Measurements from ENCODE around the gene SLC13A1. TPM values are rescaled to one million over a fixed set of nuclear protein-coding genes. Genes with fewer than 3 reads are reported as not detected.
"Not testable (repeated sequence)": the region's sequence is repeated elsewhere in the genome, so short reads cannot be mapped to it uniquely, and the experiment has no call there.

Gene SLC13A1
- polyA plus RNA-seq, 1 donor from 2014 or later: not detected

- Mint-ChIP-seq H3K36me3 (no peaks in the 10 kb centered on the region), H3K4me3 (no peak overlapping the region), H3K4me1 (no peaks in the 10 kb centered on the region), H3K27me3 (no peaks in the 10 kb centered on the region), H3K27ac (no peak overlapping the region), H3K9me3 (peaks cover 0 to 3% (median 3%) of the 10 kb centered on the region in 3 donors)
Observed at GRCh38 chr7:123126171-123126570, 73.6 kb downstream of the SLC13A1 start.

- no peak overlapping the region for H3K27ac Mint-ChIP-seq
- peaks cover 0 to 6% (median 3%) of the 10 kb centered on the region in 3 donors for H3K9me3 Mint-ChIP-seq
- H3K27me3 Mint-ChIP-seq: no peaks in the 10 kb centered on the region
- no peaks in the 10 kb centered on the region for H3K4me1 Mint-ChIP-seq
- H3K4me3 Mint-ChIP-seq: no peak overlapping the region
- H3K36me3 Mint-ChIP-seq: no peaks in the 10 kb centered on the region
Observed at GRCh38 chr7:123125231-123125630, 74.5 kb downstream of the SLC13A1 start.

- Mint-ChIP-seq H3K4me3 (no peak overlapping the region), H3K9me3 (peaks cover 0 to 6% (median 3%) of the 10 kb centered on the region in 3 donors), H3K27ac (no peak overlapping the region), H3K27me3 (no peaks in the 10 kb centered on the region), H3K4me1 (no peaks in the 10 kb centered on the region), H3K36me3 (no peaks in the 10 kb centered on the region)
Observed at GRCh38 chr7:123122916-123123315, 76.9 kb downstream of the SLC13A1 start.

- H3K4me3 Mint-ChIP-seq: no peak overlapping the region
- H3K27ac Mint-ChIP-seq: no peak overlapping the region
- H3K9me3 Mint-ChIP-seq: peaks cover 0 to 6% (median 6%) of the 10 kb centered on the region in 3 donors
- no peaks in the 10 kb centered on the region for H3K27me3 Mint-ChIP-seq
- no peaks in the 10 kb centered on the region for H3K36me3 Mint-ChIP-seq
- no peaks in the 10 kb centered on the region for H3K4me1 Mint-ChIP-seq
Observed at GRCh38 chr7:123120286-123120685, 79.5 kb downstream of the SLC13A1 start.

GRCh38 chr7:123115331-123115730 lies 84.4 kb downstream of the SLC13A1 start:
- Mint-ChIP-seq H3K4me3 (no peak overlapping the region), H3K27ac (no peak overlapping the region), H3K4me1 (no peaks in the 10 kb centered on the region), H3K27me3 (no peaks in the 10 kb centered on the region), H3K36me3 (no peaks in the 10 kb centered on the region), H3K9me3 (peaks cover 0 to 5% (median 0%) of the 10 kb centered on the region in 3 donors)

DNA sequence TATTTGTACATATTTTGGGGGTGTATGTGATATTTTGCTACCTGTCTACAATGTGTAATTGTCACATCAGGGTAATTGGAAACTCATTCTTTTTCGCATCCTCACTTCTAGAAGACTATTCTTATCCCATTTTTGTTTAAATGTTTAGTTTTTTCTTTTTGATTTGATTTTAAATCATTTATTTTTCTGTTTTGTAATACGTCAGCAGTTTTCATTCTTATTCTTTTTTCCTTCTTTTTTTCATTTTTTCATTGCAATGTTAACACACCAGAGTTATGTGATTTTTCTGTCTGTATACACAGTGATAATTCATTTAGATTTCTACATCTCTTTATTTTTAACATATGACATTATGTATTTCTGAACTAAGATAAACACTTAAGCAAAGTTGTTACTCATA lies 85.5 kb downstream of the SLC13A1 start:
- Mint-ChIP-seq H3K27ac (no peak overlapping the region), H3K36me3 (no peaks in the 10 kb centered on the region), H3K9me3 (peaks cover 0 to 5% (median 0%) of the 10 kb centered on the region in 3 donors), H3K4me3 (no peak overlapping the region), H3K27me3 (no peaks in the 10 kb centered on the region), H3K4me1 (no peaks in the 10 kb centered on the region)

GRCh38 chr7:123112833-123113232 lies 86.9 kb downstream of the SLC13A1 start:
- Mint-ChIP-seq H3K27me3 (no peaks in the 10 kb centered on the region), H3K4me3 (no peak overlapping the region), H3K27ac (no peak overlapping the region), H3K4me1 (no peaks in the 10 kb centered on the region), H3K9me3 (peaks cover 4 to 5% (median 5%) of the 10 kb centered on the region in 3 donors), H3K36me3 (no peaks in the 10 kb centered on the region)

DNA sequence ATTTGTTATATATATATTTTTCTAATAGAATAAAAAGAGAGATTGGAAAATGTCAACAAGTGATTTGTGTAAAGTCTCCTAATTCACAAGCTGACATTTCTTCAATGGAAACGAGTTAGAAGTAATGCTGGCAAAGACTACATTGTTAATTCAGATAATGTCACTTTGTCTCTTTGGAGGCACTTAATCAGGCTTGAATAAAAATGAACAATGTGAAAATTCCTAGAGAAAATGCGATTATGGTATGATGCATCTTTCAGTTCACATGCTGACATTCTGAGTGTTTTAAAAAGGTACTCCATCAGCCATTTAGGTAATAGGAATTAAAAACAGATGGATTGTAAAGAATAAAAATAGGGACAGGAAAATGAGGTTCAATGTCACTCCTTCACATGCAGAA lies 100.1 kb downstream of the SLC13A1 start:
- Mint-ChIP-seq H3K27ac (no peak overlapping the region), H3K4me3 (no peak overlapping the region), H3K9me3 (peaks cover 1 to 3% (median 3%) of the 10 kb centered on the region in 3 donors), H3K36me3 (no peaks in the 10 kb centered on the region), H3K4me1 (no peaks in the 10 kb centered on the region), H3K27me3 (no peaks in the 10 kb centered on the region)

GRCh38 chr7:123096976-123097375 lies 102.8 kb downstream of the SLC13A1 start:
- no peaks in the 10 kb centered on the region for H3K4me1 Mint-ChIP-seq
- no peaks in the 10 kb centered on the region for H3K27me3 Mint-ChIP-seq
- no peak overlapping the region for H3K27ac Mint-ChIP-seq
- no peak overlapping the region for H3K4me3 Mint-ChIP-seq
- peaks cover 1 to 3% (median 3%) of the 10 kb centered on the region in 3 donors for H3K9me3 Mint-ChIP-seq
- H3K36me3 Mint-ChIP-seq: no peaks in the 10 kb centered on the region

GRCh38 chr7:123096434-123096833 lies 103.3 kb downstream of the SLC13A1 start:
- H3K4me3 Mint-ChIP-seq: no peak overlapping the region
- H3K9me3 Mint-ChIP-seq: peaks cover 3% of the 10 kb centered on the region in 3 donors
- H3K27ac Mint-ChIP-seq: no peak overlapping the region
- H3K27me3 Mint-ChIP-seq: no peaks in the 10 kb centered on the region
- no peaks in the 10 kb centered on the region for H3K4me1 Mint-ChIP-seq
- H3K36me3 Mint-ChIP-seq: no peaks in the 10 kb centered on the region

DNA sequence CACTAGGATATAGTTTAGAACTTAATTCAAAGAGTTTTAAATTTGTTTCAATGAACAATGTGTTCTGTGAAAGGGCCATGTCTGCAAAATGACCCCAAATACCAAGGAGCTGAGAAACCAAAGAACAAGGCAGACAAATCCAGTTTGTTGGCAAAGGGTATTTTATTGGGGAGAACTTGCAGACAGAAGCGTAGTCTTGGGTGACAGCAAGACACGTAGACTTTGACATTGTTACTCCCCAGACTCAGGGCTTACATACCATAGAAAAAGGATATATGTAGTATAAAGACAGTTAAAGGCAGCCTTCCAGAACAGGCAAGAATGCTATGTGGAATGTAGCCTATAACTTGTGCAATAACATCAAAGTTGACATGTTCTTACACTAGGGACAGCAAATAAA lies 109.3 kb downstream of the SLC13A1 start:
- H3K4me1 Mint-ChIP-seq: no peaks in the 10 kb centered on the region
- H3K27ac Mint-ChIP-seq: no peak overlapping the region
- H3K27me3 Mint-ChIP-seq: no peaks in the 10 kb centered on the region
- H3K4me3 Mint-ChIP-seq: no peak overlapping the region
- H3K9me3 Mint-ChIP-seq: peaks cover 0 to 4% (median 4%) of the 10 kb centered on the region in 3 donors
- H3K36me3 Mint-ChIP-seq: no peaks in the 10 kb centered on the region

DNA sequence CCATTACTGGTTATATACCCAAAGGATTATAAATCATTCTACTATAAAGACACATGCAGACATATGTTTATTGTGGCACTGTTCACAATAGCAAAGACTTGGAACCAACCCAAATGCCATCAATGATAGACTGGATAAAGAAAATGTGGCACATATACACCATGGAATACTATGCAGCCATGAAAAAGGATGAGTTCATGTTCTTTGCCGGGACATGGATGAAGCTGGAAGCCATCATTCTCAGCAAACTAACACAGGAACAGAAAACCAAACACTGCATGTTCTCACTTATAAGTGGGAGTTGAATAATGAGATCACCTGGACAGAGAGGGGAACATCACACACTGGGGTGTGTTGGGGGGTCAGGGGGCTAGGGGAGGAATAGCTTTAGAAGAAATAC lies 112.9 kb downstream of the SLC13A1 start:
- not testable (repeated sequence) for H3K27me3 Mint-ChIP-seq, H3K4me1 Mint-ChIP-seq, H3K27ac Mint-ChIP-seq, H3K36me3 Mint-ChIP-seq, H3K4me3 Mint-ChIP-seq, H3K9me3 Mint-ChIP-seq

DNA sequence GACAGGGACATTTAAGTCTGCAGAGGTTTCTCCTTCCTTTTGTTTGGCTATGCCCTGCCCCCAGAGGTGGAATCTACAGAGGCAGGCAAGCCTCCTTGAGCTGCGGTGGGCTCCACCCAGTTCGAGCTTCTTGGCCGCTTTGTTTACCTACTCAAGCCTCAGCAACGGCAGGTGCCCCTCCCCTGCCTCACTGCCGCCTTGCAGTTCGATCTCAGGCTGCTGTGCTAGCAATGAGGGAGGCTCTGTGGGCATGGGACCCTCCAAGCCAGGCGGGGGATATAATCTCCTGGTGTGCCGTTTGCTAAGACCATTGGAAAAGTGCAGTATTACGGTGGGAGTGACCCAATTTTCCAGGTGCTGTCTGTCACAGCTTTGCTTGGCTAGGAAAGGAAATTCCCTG lies 114.9 kb downstream of the SLC13A1 start:
- not testable (repeated sequence) for H3K27me3 Mint-ChIP-seq, H3K4me1 Mint-ChIP-seq, H3K4me3 Mint-ChIP-seq, H3K36me3 Mint-ChIP-seq, H3K9me3 Mint-ChIP-seq, H3K27ac Mint-ChIP-seq

GRCh38 chr7:123079021-123079420 lies 120.7 kb downstream of the SLC13A1 start:
- Mint-ChIP-seq H3K27ac (no peak overlapping the region), H3K4me1 (no peaks in the 10 kb centered on the region), H3K27me3 (no peaks in the 10 kb centered on the region), H3K9me3 (peaks cover 5 to 10% (median 7%) of the 10 kb centered on the region in 3 donors), H3K36me3 (no peaks in the 10 kb centered on the region), H3K4me3 (no peak overlapping the region)

GRCh38 chr7:123075838-123076467 lies 123.8 kb downstream of the SLC13A1 start:
- H3K27ac Mint-ChIP-seq: no peak overlapping the region
- H3K27me3 Mint-ChIP-seq: no peaks in the 10 kb centered on the region
- H3K9me3 Mint-ChIP-seq: peaks cover 2 to 5% (median 2%) of the 10 kb centered on the region in 3 donors

GRCh38 chr7:123070702-123071286 lies 129.0 kb downstream of the SLC13A1 start:
- peaks cover 0 to 12% (median 0%) of the 10 kb centered on the region in 3 donors for H3K9me3 Mint-ChIP-seq
- no peak overlapping the region for H3K4me3 Mint-ChIP-seq
- no peaks in the 10 kb centered on the region for H3K4me1 Mint-ChIP-seq
- no peaks in the 10 kb centered on the region for H3K27me3 Mint-ChIP-seq
- no peak overlapping the region for H3K27ac Mint-ChIP-seq
- H3K36me3 Mint-ChIP-seq: no peaks in the 10 kb centered on the region

More at GRCh38 chr7:123075838-123076467, 123.8 kb downstream of the SLC13A1 start:
- Mint-ChIP-seq H3K4me3 (no peak overlapping the region), H3K4me1 (no peaks in the 10 kb centered on the region), H3K36me3 (no peaks in the 10 kb centered on the region)
